ENCODE measurements around the gene SUSD3. TPM values are rescaled to one million over a fixed set of nuclear protein-coding genes. Genes with fewer than 3 reads are reported as not detected.
"Not testable (repeated sequence)": the region's sequence is repeated elsewhere in the genome, so short reads cannot be mapped to it uniquely, and the experiment has no call there.

Gene SUSD3
- total RNA-seq, 1 donor from 2014 or later: 1.2 TPM

DNA sequence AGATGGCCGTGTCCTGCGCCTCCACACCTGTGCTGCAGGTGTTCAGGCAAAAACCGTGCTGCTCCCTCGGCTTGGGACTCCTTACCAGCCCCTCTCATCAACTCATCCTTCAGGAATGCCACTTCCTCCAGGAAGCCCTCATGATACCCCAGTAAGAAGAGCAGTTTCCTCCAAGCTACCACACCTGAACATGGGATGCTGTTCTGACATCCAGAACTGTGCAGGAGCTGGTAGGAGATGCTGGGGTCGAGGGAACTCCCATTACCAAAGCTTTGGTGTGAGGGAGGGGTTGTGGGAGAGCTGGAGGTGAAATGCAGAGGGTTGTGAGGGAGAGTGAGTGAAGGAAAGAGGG, 56.5 kb downstream of the SUSD3 start:
- peaks cover 5% of the 10 kb centered on the region for H3K27me3 Mint-ChIP-seq (ENCODE audit: unreplicated experiment)
- no peak for DNase-seq (ENCODE audit: low spot score)
- no peaks in the 10 kb centered on the region for H3K9me3 Mint-ChIP-seq (ENCODE audit: unreplicated experiment)
- no peak overlapping the region for H3K4me3 Mint-ChIP-seq (ENCODE audit: unreplicated experiment)
- H3K4me1 Mint-ChIP-seq (ENCODE audit: unreplicated experiment): no peaks in the 10 kb centered on the region
- TF ChIP-seq, protein P1, sequence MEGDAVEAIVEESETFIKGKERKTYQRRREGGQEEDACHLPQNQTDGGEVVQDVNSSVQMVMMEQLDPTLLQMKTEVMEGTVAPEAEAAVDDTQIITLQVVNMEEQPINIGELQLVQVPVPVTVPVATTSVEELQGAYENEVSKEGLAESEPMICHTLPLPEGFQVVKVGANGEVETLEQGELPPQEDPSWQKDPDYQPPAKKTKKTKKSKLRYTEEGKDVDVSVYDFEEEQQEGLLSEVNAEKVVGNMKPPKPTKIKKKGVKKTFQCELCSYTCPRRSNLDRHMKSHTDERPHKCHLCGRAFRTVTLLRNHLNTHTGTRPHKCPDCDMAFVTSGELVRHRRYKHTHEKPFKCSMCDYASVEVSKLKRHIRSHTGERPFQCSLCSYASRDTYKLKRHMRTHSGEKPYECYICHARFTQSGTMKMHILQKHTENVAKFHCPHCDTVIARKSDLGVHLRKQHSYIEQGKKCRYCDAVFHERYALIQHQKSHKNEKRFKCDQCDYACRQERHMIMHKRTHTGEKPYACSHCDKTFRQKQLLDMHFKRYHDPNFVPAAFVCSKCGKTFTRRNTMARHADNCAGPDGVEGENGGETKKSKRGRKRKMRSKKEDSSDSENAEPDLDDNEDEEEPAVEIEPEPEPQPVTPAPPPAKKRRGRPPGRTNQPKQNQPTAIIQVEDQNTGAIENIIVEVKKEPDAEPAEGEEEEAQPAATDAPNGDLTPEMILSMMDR (IDR thresholded peaks at IDR 0.05; ENCODE audit: unreplicated experiment): no peak
- no peak overlapping the region for H3K27ac Mint-ChIP-seq (ENCODE audit: unreplicated experiment)
- H3K36me3 Mint-ChIP-seq (ENCODE audit: low read depth, unreplicated experiment): peaks cover 3% of the 10 kb centered on the region

DNA sequence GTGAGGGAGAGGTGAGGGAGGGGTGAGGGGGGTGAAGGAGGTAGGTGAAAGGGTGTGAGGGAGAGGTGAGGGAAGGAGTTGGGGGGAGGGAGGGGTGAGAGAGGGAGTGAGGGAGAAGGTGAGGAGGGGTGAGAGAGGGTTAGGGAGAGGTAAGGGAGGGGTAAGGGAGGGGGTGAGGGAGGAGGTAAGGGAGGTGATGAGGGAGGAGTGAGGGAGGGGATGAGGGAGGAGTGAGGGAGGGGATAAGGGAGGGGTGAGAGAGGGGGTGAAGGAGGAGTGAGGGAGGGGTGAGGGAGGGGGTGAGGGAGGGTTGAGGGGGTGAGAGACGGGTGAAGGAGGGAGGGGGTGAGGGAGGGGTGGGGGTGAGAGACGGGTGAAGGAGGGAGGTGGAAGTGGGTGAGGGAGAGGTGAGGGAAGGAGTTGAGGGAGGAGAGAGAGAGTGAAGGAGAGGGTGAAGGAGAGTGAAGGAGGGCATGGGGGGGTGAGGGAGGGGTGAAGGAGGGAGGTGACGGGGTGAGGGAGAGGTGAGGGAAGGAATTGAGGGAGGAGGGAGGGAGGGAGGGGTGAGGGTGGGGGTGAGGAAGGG, 57.1 kb downstream of the SUSD3 start:
- Mint-ChIP-seq H3K27ac (ENCODE audit: unreplicated experiment) (no peak overlapping the region), H3K4me1 (ENCODE audit: unreplicated experiment) (no peaks in the 10 kb centered on the region), H3K4me3 (ENCODE audit: unreplicated experiment) (no peak overlapping the region), H3K9me3 (ENCODE audit: unreplicated experiment) (no peaks in the 10 kb centered on the region), H3K36me3 (ENCODE audit: low read depth, unreplicated experiment) (peaks cover 3% of the 10 kb centered on the region), H3K27me3 (ENCODE audit: unreplicated experiment) (peaks cover 5% of the 10 kb centered on the region)
- no peak for DNase-seq (ENCODE audit: low spot score)
- TF ChIP-seq, protein P1 (IDR thresholded peaks at IDR 0.05; ENCODE audit: unreplicated experiment): no peak

DNA sequence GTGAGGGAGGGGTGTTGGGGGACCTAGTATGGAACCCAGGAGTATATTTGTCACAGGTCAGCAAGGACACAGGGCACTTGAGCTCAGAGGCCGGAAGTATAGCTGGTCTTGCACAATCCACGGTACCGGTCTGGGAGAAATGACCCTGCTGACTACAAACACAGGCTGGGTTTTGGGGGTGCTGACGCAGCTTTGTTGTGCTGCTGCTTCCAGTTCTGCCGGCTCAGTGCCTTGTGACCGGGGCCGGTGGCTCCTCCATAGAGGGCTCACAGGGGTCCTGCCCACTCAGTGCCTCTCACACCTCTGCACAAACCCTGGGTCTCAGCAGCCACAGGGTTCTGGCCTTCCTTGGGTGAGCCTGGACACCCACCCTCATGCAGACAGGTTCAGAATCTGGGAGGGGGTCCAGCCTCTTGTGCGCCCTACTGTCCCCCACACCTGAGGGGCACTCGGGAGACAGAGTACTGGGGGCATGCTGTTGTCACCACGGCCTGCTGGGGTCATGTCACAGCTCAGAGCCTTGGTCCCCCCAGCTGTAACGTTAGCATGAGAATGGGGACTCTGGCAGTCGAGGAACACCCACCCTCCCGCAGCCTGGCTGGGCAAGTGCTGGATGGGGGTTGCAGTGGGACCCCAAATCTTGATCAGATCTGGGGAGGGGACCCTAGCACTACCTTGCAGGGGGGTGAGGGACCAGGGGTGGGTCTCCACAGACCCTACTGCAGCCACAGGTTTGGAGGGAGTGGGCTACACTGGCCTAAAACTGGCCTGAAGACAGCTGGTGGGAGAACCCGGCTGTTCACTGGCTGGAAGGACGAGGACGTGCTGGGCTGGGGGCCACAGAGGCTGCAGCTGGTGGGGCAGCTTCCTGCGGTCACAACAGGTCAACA, 57.8 kb downstream of the SUSD3 start:
- Mint-ChIP-seq H3K36me3 (ENCODE audit: low read depth, unreplicated experiment) (no peaks in the 10 kb centered on the region), H3K27ac (ENCODE audit: unreplicated experiment) (no peak overlapping the region), H3K4me1 (ENCODE audit: unreplicated experiment) (no peaks in the 10 kb centered on the region), H3K27me3 (ENCODE audit: unreplicated experiment) (peaks cover 5% of the 10 kb centered on the region), H3K9me3 (ENCODE audit: unreplicated experiment) (no peaks in the 10 kb centered on the region), H3K4me3 (ENCODE audit: unreplicated experiment) (no peak overlapping the region)
- TF ChIP-seq, protein P1 (IDR thresholded peaks at IDR 0.05; ENCODE audit: unreplicated experiment): no peak
- no peak for DNase-seq (ENCODE audit: low spot score)

DNA sequence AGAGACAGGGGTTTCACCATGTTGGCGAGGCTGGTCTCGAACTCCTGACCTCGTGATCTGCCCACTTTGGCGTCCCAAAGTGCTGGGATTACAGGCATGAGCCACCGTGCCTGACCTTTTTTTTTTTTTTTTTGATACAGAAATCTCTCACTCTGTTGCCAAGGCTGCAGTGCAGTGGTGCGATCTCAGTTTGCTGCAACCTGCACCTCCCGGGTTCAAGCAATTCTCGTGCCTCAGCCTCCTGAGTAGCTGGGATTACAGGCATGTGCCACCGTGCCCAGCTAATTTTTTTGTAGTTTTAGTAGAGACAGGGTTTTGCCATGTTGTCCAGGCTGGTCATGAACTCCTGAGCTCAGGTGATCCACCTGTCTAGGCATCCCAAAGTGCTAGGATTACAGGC, 59.0 kb downstream of the SUSD3 start:
- H3K36me3 Mint-ChIP-seq (ENCODE audit: low read depth, unreplicated experiment); H3K9me3 Mint-ChIP-seq (ENCODE audit: unreplicated experiment); H3K27me3 Mint-ChIP-seq (ENCODE audit: unreplicated experiment); H3K27ac Mint-ChIP-seq (ENCODE audit: unreplicated experiment); DNase-seq (ENCODE audit: low spot score); H3K4me1 Mint-ChIP-seq (ENCODE audit: unreplicated experiment); H3K4me3 Mint-ChIP-seq (ENCODE audit: unreplicated experiment): not testable (repeated sequence)

DNA sequence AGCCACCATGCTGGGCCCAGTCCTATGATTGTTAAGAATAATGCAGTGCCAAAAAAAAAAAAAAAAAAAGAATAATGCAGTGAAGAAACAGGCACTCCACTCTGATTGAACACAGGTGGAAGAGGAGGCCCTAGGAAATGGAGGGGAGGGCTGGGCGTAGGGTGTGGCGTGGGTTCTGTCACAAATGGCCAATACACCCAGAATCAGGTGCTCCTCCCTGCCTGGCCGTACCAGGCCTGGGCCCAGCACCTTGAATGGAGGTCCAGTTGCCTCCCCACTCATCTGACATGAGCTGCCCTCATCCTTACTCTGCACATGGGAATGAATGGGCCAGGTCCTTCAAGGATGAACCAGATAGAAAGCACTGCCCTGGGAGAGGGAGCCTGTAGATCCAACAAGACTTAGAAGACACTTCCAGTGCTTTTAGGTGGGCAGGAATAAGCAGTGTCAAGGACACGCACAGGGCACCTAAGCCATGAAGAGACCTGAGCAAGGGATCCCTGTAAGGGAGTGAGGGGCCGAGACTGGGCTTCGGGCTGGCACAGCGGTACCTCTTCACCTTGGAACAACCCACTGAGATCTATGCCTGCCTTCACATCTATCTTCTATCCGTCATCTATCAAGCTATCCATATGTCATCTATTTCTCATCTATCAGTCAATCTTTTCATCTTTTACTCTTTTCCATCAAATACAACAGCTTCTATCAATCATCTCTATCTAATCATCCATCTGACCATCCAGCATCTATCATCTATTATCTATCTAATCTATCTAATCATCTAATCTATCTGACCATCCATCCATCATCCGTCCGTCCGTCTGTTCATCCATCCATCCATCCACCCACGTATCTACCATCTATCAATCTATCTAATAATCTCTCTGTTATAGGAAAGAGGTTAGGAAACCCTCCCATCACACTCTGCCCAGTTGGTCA, 59.7 kb downstream of the SUSD3 start:
- Mint-ChIP-seq H3K9me3 (ENCODE audit: unreplicated experiment) (no peaks in the 10 kb centered on the region), H3K27ac (ENCODE audit: unreplicated experiment) (no peak overlapping the region), H3K4me1 (ENCODE audit: unreplicated experiment) (no peaks in the 10 kb centered on the region), H3K4me3 (ENCODE audit: unreplicated experiment) (peak overlapping the region; percentile 5), H3K27me3 (ENCODE audit: unreplicated experiment) (peaks cover 4% of the 10 kb centered on the region), H3K36me3 (ENCODE audit: low read depth, unreplicated experiment) (no peaks in the 10 kb centered on the region)
- TF ChIP-seq, protein P1 (IDR thresholded peaks at IDR 0.05; ENCODE audit: unreplicated experiment): no peak
- DNase-seq (ENCODE audit: low spot score): no peak
